ENCODE results near the gene EEF1AKMT3.

- no peak for TF ChIP-seq CTCF (IDR thresholded peaks at IDR 0.05)
- TF ChIP-seq POLR2A (IDR thresholded peaks at IDR 0.05), result no peak
These were observed 5.5 kb downstream of the EEF1AKMT3 start for GRCh38 chr12:57777911-57778310.

Measured in testis (tissue), 2 donors.